Thyroid gland (tissue), 4 donors: ENCODE results near the gene DNMT1.

Source experiments
- POLR2A ChIP-seq, 2 donors: fragments of 450-650 bp; IDR thresholded peaks; one replicate each; pipeline ENCODE4 v1.6.1; 2017; ENCODE audit warnings: antibody characterized with exemption in 2 of 2, mild to moderate bottlenecking in 2 of 2, moderate library complexity in 1 of 2
- TF ChIP-seq, protein P1 (sequence below), 6 experiments: fragments of 200-600 bp in 3 of 6; fragments of 450-650 bp in 3 of 6; sonication (generic) in 3 of 6; IDR thresholded peaks; one replicate each; pipeline ENCODE4 v1.5.1; 2016 to 2019; ENCODE audit warnings: antibody characterized with exemption in 6 of 6, mild to moderate bottlenecking in 2 of 6, inconsistent platforms in 1 of 6, moderate library complexity in 1 of 6

GRCh38 chr19:10132905-10133304, 61.8 kb downstream of the DNMT1 start:
- TF ChIP-seq, protein P1, sequence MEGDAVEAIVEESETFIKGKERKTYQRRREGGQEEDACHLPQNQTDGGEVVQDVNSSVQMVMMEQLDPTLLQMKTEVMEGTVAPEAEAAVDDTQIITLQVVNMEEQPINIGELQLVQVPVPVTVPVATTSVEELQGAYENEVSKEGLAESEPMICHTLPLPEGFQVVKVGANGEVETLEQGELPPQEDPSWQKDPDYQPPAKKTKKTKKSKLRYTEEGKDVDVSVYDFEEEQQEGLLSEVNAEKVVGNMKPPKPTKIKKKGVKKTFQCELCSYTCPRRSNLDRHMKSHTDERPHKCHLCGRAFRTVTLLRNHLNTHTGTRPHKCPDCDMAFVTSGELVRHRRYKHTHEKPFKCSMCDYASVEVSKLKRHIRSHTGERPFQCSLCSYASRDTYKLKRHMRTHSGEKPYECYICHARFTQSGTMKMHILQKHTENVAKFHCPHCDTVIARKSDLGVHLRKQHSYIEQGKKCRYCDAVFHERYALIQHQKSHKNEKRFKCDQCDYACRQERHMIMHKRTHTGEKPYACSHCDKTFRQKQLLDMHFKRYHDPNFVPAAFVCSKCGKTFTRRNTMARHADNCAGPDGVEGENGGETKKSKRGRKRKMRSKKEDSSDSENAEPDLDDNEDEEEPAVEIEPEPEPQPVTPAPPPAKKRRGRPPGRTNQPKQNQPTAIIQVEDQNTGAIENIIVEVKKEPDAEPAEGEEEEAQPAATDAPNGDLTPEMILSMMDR (IDR thresholded peaks at IDR 0.05), result no peak
- TF ChIP-seq POLR2A (IDR thresholded peaks at IDR 0.05), result no peak
